Natural killer cell (primary cell): ENCODE data around the gene SLC22A23. TPM values are rescaled to one million over a fixed set of nuclear protein-coding genes. Genes with fewer than 3 reads are reported as not detected.

Source experiments
- ATAC-seq, 3 donors: fragments of 150-1000 bp in 2 of 3; fragments of 200-7000 bp in 1 of 3; cut with Tn5 transposase; 1 replicate in 1 of 3; 2 replicates in 2 of 3; pipeline ENCODE4 v1.10.0; 2021; ENCODE audit warnings: mild to moderate bottlenecking in 2 of 3, moderate library complexity in 2 of 3
- DNase-seq, 2 donors: peaks; one replicate each; pipeline versions ENCODE4 v3.0.0 to v3.0.0-alpha.2; 2013 to 2021; ENCODE audit warnings: mixed read lengths in 1 of 2
- H3K27ac ChIP-seq: one replicate; pipeline ENCODE4 v1.5.1; 2013; ENCODE audit warnings: mild to moderate bottlenecking, low read length
- H3K27me3 ChIP-seq: one replicate; pipeline ENCODE4 v1.6.1; 2013; ENCODE audit warnings: low read length; ENCODE audit not compliant: control insufficient read depth, insufficient read depth
- H3K36me3 ChIP-seq: one replicate; pipeline ENCODE4 v1.6.1; 2013; ENCODE audit warnings: low read length; ENCODE audit not compliant: control insufficient read depth, insufficient read depth
- H3K4me1 ChIP-seq: one replicate; pipeline ENCODE4 v1.6.1; 2013; ENCODE audit warnings: low read length; ENCODE audit not compliant: control insufficient read depth, insufficient read depth
- H3K4me3 ChIP-seq: one replicate; pipeline ENCODE4 v1.5.1; 2013; ENCODE audit warnings: low read length
- H3K9me3 ChIP-seq: one replicate; pipeline ENCODE4 v1.6.1; 2013; ENCODE audit warnings: low read length; ENCODE audit not compliant: control insufficient read depth, insufficient read depth
- H3K27ac Mint-ChIP-seq, 2 donors: one replicate each; pipeline ENCODE4 v1.8.0; 2022; ENCODE audit warnings: mild to moderate bottlenecking in 2 of 2, mixed read lengths in 2 of 2, moderate library complexity in 1 of 2
- H3K27me3 Mint-ChIP-seq, 2 donors: one replicate each; pipeline ENCODE4 v1.8.0; 2022; ENCODE audit warnings: low read depth in 2 of 2, mixed read lengths in 2 of 2
- H3K36me3 Mint-ChIP-seq: one replicate; pipeline ENCODE4 v1.8.0; 2022; ENCODE audit warnings: mixed read lengths
- H3K4me1 Mint-ChIP-seq, 2 donors: one replicate each; pipeline ENCODE4 v1.8.0; 2022; ENCODE audit warnings: mixed read lengths in 2 of 2
- H3K4me3 Mint-ChIP-seq: one replicate; pipeline ENCODE4 v1.8.0; 2022; ENCODE audit warnings: mild to moderate bottlenecking, moderate library complexity, mixed read lengths
- H3K9me3 Mint-ChIP-seq, 2 donors: one replicate each; pipeline ENCODE4 v1.8.0; 2022; ENCODE audit warnings: mixed read lengths in 2 of 2
- CTCF ChIP-seq: fragments of 200-600 bp; IDR thresholded peaks from one replicate; pipeline ENCODE4 v1.8.0; 2022; ENCODE audit warnings: antibody characterized with exemption
- WGBS: methylation state at CpG from one replicate; pipeline ENCODE4 v1.1.7; 2013; ENCODE audit warnings: missing lambda C conversion rate; ENCODE audit not compliant: insufficient coverage; 5-methylcytosine and 5-hydroxymethylcytosine counted together
- intact Hi-C: fragments of 100-400 bp; cut with micrococcal nuclease; formaldehyde crosslinking; loops from one replicate; pipeline ENCODE4 v1.14.2; 2022
- total RNA-seq, 4 donors: library from RNA; stranded (reverse); fragments of 120-200 nt in 1 of 4; gene quantifications; one replicate each; pipeline versions ENCODE4 v1.2.3 to v1.2.4, GENCODE V29; 2013 to 2022

SLC22A23 gene
- total RNA-seq, 3 donors from 2014 or later (not counting 1 experiment from before 2014, with no cell fraction given): 0.24 to 0.79 (median 0.38) TPM

GRCh38 chr6:3283241-3283640 is 173.6 kb downstream of the SLC22A23 start:
- H3K36me3 Mint-ChIP-seq: no peaks in the 10 kb centered on the region
- H3K27ac Mint-ChIP-seq: no peak overlapping the region
- Histone ChIP-seq H3K27me3 (no peaks in the 10 kb centered on the region), H3K27ac (no peak overlapping the region), H3K36me3 (peaks cover 3% of the 10 kb centered on the region), H3K4me3 (no peak overlapping the region), H3K4me1 (no peaks in the 10 kb centered on the region), H3K9me3 (no peaks in the 10 kb centered on the region)
- TF ChIP-seq CTCF: no peak
- WGBS: 96% methylated on average over 10 of the region's 10 CpGs
- DNase-seq (no peak), ATAC-seq (no peak)
- H3K4me3 Mint-ChIP-seq: no peak overlapping the region
- intact Hi-C loops: no loop called here
- H3K9me3 Mint-ChIP-seq: no peaks in the 10 kb centered on the region
- peaks cover 0 to 5% of the 10 kb centered on the region in 2 donors for H3K4me1 Mint-ChIP-seq
- no peaks in the 10 kb centered on the region for H3K27me3 Mint-ChIP-seq

- Histone ChIP-seq H3K27me3 (no peaks in the 10 kb centered on the region), H3K27ac (no peak overlapping the region), H3K9me3 (no peaks in the 10 kb centered on the region), H3K4me3 (no peak overlapping the region), H3K36me3 (peaks cover 3% of the 10 kb centered on the region), H3K4me1 (no peaks in the 10 kb centered on the region)
- Mint-ChIP-seq H3K4me3 (no peak overlapping the region), H3K27ac (no peak overlapping the region), H3K27me3 (no peaks in the 10 kb centered on the region), H3K4me1 (peaks cover 0 to 5% of the 10 kb centered on the region in 2 donors), H3K9me3 (no peaks in the 10 kb centered on the region), H3K36me3 (no peaks in the 10 kb centered on the region)
- TF ChIP-seq CTCF: no peak
- intact Hi-C loops: no loop called here
- DNase-seq (no peak), ATAC-seq (no peak)
- WGBS: 94% methylated on average over 20 of the region's 20 CpGs
Measured at GRCh38 chr6:3282476-3283236, 174.2 kb downstream of the SLC22A23 start.

GRCh38 chr6:3281631-3282475 is 175.0 kb downstream of the SLC22A23 start:
- Mint-ChIP-seq H3K4me1 (peaks cover 0 to 5% of the 10 kb centered on the region in 2 donors), H3K27ac (no peak overlapping the region), H3K36me3 (no peaks in the 10 kb centered on the region), H3K9me3 (no peaks in the 10 kb centered on the region), H3K27me3 (no peaks in the 10 kb centered on the region), H3K4me3 (no peak overlapping the region)
- ATAC-seq: no peak
- Histone ChIP-seq H3K27ac (no peak overlapping the region), H3K4me1 (no peaks in the 10 kb centered on the region), H3K4me3 (no peak overlapping the region), H3K27me3 (no peaks in the 10 kb centered on the region), H3K36me3 (peaks cover 3% of the 10 kb centered on the region), H3K9me3 (no peaks in the 10 kb centered on the region)
- DNase-seq: no peak
- WGBS: 95% methylated on average over 12 of the region's 13 CpGs
- intact Hi-C loops: no loop called here
- TF ChIP-seq CTCF: no peak
